Keratinocyte (primary cell): Measurements from ENCODE around the gene CUEDC1. TPM values are rescaled to one million over a fixed set of nuclear protein-coding genes. Genes with fewer than 3 reads are reported as not detected.

Experiments
- DNase-seq: peaks from one replicate; pipeline ENCODE4 v3.0.0-alpha.2; 2011; ENCODE audit warnings: low read depth, missing footprints, low spot score
- FAIRE-seq: peaks from 2 replicates; lab custom pipeline; 2011; peaks lifted over from hg19 to GRCh38; lab: Jason Lieb, UNC
- H2AFZ ChIP-seq: 2 replicates; pipeline ENCODE4 v1.6.0; 2012; ENCODE audit warnings: low read length, control low read depth, inconsistent platforms; ENCODE audit not compliant: control insufficient read depth
- H3K27ac ChIP-seq: 2 replicates; pipeline ENCODE4 v1.5.1; 2011; ENCODE audit warnings: low read length; ENCODE audit not compliant: control insufficient read depth, insufficient read depth
- H3K27me3 ChIP-seq: 3 replicates; pipeline ENCODE4 v1.6.0; 2011; ENCODE audit warnings: low read length; ENCODE audit not compliant: control insufficient read depth, insufficient read depth; ENCODE audit errors: extremely low read depth
- H3K36me3 ChIP-seq, 2 experiments: 2 replicates in 1 of 2; 3 replicates in 1 of 2; pipeline ENCODE4 v1.5.1; 2011; ENCODE audit warnings: low read length in 2 of 2, mild to moderate bottlenecking in 1 of 2; ENCODE audit not compliant: control insufficient read depth in 2 of 2, insufficient read depth in 2 of 2; ENCODE audit errors: extremely low read depth in 1 of 2
- H3K4me1 ChIP-seq: 3 replicates; pipeline ENCODE4 v1.5.1; 2011; ENCODE audit warnings: low read length; ENCODE audit not compliant: control insufficient read depth, insufficient read depth; ENCODE audit errors: extremely low read depth
- H3K4me2 ChIP-seq: 3 replicates; pipeline ENCODE4 v1.6.0; 2011; ENCODE audit warnings: low read depth, low read length; ENCODE audit not compliant: control insufficient read depth, insufficient read depth; ENCODE audit errors: extremely low read depth
- H3K4me3 ChIP-seq, 3 experiments: fragments of 200-600 bp in 1 of 3; sonication (generic) in 1 of 3; 2 replicates in 2 of 3; 3 replicates in 1 of 3; pipeline ENCODE4 v1.5.1; 2011 to 2016; ENCODE audit warnings: low read length in 3 of 3, mild to moderate bottlenecking in 3 of 3, control low read depth in 2 of 3, inconsistent platforms in 1 of 3, low read depth in 1 of 3, mixed read lengths in 1 of 3, mixed run types in 1 of 3, moderate library complexity in 1 of 3; ENCODE audit not compliant: control insufficient read depth in 2 of 3, insufficient read depth in 2 of 3; ENCODE audit errors: extremely low read depth in 1 of 3
- H3K79me2 ChIP-seq: 2 replicates; pipeline ENCODE4 v1.6.0; 2012; ENCODE audit warnings: low read length; ENCODE audit not compliant: control insufficient read depth, insufficient read depth
- H3K9ac ChIP-seq: 3 replicates; pipeline ENCODE4 v1.6.0; 2011; ENCODE audit warnings: low read length; ENCODE audit not compliant: control insufficient read depth, insufficient read depth; ENCODE audit errors: extremely low read depth
- H3K9me1 ChIP-seq: 3 replicates; pipeline ENCODE4 v1.6.0; 2011; ENCODE audit warnings: low read length; ENCODE audit not compliant: control insufficient read depth, insufficient read depth; ENCODE audit errors: extremely low read depth
- H3K9me3 ChIP-seq: 2 replicates; pipeline ENCODE4 v1.5.1; 2012; ENCODE audit warnings: low read depth, low read length; ENCODE audit not compliant: control insufficient read depth
- H4K20me1 ChIP-seq: 3 replicates; pipeline ENCODE4 v1.6.0; 2011; ENCODE audit warnings: low read length; ENCODE audit not compliant: control insufficient read depth, insufficient read depth; ENCODE audit errors: extremely low read depth
- EZH2 ChIP-seq: IDR thresholded peaks from one replicate; pipeline ENCODE4 v1.6.1; 2012; ENCODE audit warnings: inconsistent platforms, mild to moderate bottlenecking, low read length, moderate library complexity
- dilution Hi-C: fragments of 300-500 bp; cut with MboI; formaldehyde crosslinking; loops from one replicate; pipeline ENCODE4 v1.7.0; 2020; ENCODE audit warnings: low sequenced_read_pairs; ENCODE audit not compliant: extremely low pct_ligation_motif_present
- polyA plus RNA-seq, 5 experiments: library from polyadenylated mRNA; depleted of rRNA in 3 of 5; stranded (reverse) in 3 of 5; stranded (forward) in 1 of 5; unstranded in 1 of 5; fragments of >200 nt; gene quantifications; 1 replicate in 1 of 5; 2 replicates in 3 of 5; 3 replicates in 1 of 5; pipeline versions ENCODE4 v1.2.1 to v1.2.3, GENCODE V29; 2011 to 2012; ENCODE audit warnings: missing spikeins in 2 of 5, low read depth in 1 of 5, low replicate concordance in 1 of 5
- TF ChIP-seq, protein P1 (sequence below), 3 experiments: IDR thresholded peaks in 1 of 3; conservative IDR thresholded peaks in 1 of 3; optimal IDR thresholded peaks in 1 of 3; 2 replicates in 2 of 3; 3 replicates in 1 of 3; pipeline versions ENCODE3 to v1.5.1; 2011; ENCODE audit warnings: low read length in 3 of 3, mild to moderate bottlenecking in 3 of 3, moderate library complexity in 2 of 3, control low read depth in 1 of 3, inconsistent platforms in 1 of 3; ENCODE audit not compliant: insufficient read depth in 2 of 3; ENCODE audit errors: extremely low read depth in 1 of 3

Gene CUEDC1
- polyA plus RNA-seq, 1 donor (not counting 4 experiments of a cell fraction or from before 2014, with no cell fraction given) = 12.9 TPM

- Histone ChIP-seq H3K4me2 (peak overlapping the region; percentile 81), H3K9ac (peak overlapping the region; percentile 79), H4K20me1 (no peaks in the 10 kb centered on the region), H3K27ac (peak overlapping the region; percentile 82), H3K4me1 (peaks cover 70% of the 10 kb centered on the region), H3K36me3 (peaks cover 13 to 18% of the 10 kb centered on the region in 2 experiments), H3K4me3 (peak overlapping the region in 1 of 3 experiments; percentile 38), H3K27me3 (no peaks in the 10 kb centered on the region), H2AFZ (no peak overlapping the region), H3K9me3 (no peaks in the 10 kb centered on the region), H3K9me1 (peaks cover 2% of the 10 kb centered on the region), H3K79me2 (no peaks in the 10 kb centered on the region)
- dilution Hi-C loops = no loop called here
- no peak for DNase-seq
- no peak for FAIRE-seq
- TF ChIP-seq EZH2 = no peak
- TF ChIP-seq, protein P1, sequence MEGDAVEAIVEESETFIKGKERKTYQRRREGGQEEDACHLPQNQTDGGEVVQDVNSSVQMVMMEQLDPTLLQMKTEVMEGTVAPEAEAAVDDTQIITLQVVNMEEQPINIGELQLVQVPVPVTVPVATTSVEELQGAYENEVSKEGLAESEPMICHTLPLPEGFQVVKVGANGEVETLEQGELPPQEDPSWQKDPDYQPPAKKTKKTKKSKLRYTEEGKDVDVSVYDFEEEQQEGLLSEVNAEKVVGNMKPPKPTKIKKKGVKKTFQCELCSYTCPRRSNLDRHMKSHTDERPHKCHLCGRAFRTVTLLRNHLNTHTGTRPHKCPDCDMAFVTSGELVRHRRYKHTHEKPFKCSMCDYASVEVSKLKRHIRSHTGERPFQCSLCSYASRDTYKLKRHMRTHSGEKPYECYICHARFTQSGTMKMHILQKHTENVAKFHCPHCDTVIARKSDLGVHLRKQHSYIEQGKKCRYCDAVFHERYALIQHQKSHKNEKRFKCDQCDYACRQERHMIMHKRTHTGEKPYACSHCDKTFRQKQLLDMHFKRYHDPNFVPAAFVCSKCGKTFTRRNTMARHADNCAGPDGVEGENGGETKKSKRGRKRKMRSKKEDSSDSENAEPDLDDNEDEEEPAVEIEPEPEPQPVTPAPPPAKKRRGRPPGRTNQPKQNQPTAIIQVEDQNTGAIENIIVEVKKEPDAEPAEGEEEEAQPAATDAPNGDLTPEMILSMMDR (optimal IDR thresholded peaks at IDR 0.05 in 1 of 3, IDR thresholded peaks at IDR 0.05 in 1 of 3, conservative IDR thresholded peaks at IDR 0.05 in 1 of 3; ENCODE audit: extremely low read depth in 1 of 3, insufficient read depth in 2 of 3, low read length in 3 of 3) = no peak
Observed at GRCh38 chr17:57874434-57875289, 80.5 kb downstream of the CUEDC1 start.

GRCh38 chr17:57874058-57874419, 81.2 kb downstream of the CUEDC1 start:
- DNase-seq (no peak), FAIRE-seq (no peak)
- no peak overlapping the region for H3K4me3 ChIP-seq

More at GRCh38 chr17:57874058-57874419, 81.2 kb downstream of the CUEDC1 start:
- Histone ChIP-seq H3K9me1 (peaks cover 2% of the 10 kb centered on the region), H3K4me2 (no peak overlapping the region), H3K9ac (peak overlapping the region; percentile 8), H2AFZ (no peak overlapping the region), H4K20me1 (no peaks in the 10 kb centered on the region), H3K36me3 (peaks cover 13 to 18% of the 10 kb centered on the region in 2 experiments), H3K79me2 (no peaks in the 10 kb centered on the region), H3K27ac (peak overlapping the region; percentile 1), H3K27me3 (no peaks in the 10 kb centered on the region), H3K4me1 (peaks cover 70% of the 10 kb centered on the region), H3K9me3 (no peaks in the 10 kb centered on the region)
- no peak for TF ChIP-seq EZH2
- TF ChIP-seq, protein P1 (optimal IDR thresholded peaks at IDR 0.05 in 1 of 3, IDR thresholded peaks at IDR 0.05 in 1 of 3, conservative IDR thresholded peaks at IDR 0.05 in 1 of 3; ENCODE audit: extremely low read depth in 1 of 3, insufficient read depth in 2 of 3, low read length in 3 of 3) = no peak
- dilution Hi-C loops = no loop called here
